NCI-H2081 treated with DMSO at 0.1 percent for 48 hours (cell line): ENCODE data around the gene ARID3A.
"Not testable (repeated sequence)": the region's sequence is repeated elsewhere in the genome, so short reads cannot be mapped to it uniquely, and the experiment has no call there.

ENCODE experiments used
- DNase-seq: peaks from one replicate; lab custom pipeline; 2025; lab: John Stamatoyannopoulos, UW

ARID3A gene

DNA sequence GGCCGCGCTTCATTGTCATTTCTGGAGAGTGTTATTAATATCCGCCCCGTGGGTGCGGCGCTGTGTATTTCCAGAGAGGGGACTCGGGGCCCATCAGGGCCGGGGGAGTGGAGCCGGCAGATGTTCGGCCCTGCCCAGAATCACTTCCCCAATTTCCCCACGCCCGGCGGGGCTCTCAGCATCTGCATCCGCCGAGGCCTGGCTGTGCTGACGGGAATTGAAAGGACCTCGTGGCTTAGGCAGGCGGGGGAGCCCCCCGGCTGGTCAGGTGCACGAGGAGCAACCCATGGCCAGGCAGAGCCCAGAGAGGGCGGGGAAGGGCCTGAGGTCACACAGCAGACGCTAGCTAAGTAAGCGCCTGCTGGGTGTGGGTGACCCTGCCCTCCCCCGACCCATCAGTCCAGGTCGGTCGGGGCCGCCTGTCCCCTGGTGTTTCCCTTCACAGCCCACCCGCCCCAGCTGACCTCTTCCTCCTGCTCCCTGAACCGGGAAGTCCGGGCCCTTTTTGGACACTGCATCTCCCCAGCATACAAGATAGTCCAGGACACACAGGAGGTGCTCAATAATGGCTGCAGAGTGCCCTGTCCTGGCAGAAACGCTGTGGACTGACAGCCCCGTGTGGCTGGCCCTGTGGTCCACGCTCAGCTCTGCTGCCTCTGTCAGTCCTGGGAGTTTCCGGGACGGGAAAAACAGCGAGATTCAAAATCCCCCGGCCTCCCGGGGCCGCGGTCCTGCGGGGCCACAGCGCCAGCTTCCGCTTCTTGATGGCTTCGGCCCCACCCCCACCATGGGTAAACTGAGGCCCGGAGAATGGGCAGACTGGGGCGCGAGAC lies 22.1 kb downstream of the ARID3A start:
- DNase-seq: no peak

DNA sequence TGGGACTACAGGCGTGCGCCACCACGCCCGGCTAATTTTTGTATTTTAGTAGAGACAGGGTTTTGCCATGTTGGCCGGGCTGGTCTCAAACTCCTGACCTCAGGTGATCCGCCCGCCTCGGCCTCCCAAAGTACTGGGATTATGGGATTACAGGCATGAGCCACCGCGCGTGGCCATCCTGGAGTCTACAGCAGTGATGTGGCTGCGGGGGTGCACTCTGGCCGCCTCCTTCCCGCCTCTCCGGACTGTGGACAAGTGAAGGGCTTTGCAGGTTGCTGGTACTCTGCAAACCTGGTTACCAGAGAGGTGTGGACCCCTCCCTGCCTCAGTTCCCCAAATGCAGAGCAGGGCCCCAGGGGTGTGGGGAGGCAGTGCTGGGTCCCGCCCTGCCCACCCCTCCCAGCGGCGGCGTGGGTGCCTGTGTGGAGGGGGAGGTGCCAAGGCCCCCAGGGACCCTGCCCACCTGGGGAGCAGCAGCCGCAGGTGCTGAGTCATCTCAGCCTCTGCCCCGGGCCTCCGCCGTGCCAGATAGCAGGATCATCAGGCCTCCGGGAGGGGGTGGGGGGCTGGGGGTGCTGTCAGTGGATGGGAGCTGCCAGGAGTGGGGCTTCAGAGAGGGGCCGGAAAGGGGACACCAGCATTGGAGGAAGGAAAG lies 23.1 kb downstream of the ARID3A start:
- DNase-seq: no peak

DNA sequence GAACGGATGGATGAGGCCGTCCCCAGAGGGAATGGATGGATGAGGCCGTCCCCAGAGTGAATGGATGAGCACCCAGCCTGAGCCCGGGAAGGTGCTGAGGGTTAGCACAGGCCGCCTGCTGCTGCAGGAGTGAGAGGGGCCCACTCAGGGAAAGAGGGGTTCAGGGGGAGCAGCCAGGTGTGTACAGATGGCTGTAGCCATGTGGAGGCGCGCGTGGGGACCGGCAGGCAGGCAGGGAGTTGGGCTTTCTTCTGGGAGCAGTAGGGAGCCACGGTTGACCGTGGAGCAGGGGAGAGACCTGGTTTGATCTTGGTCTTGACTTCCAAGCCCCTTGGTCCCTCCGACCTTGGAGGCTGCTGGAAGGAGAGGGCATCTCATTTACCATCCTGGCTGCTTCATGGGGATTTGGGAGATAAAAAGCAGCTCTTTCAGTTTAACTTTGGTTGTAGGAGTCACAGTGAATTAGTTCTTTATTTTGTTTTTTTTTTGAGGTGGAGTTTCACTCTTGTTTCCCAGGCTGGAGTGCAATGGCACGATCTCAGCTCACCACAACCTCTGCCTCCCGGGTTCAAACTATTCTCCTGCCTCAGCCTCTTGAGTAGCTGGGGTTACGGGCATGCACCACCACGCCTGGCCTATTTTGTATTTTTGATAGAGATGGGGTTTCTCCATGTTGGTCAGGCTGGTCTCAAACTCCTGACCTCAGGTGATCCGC lies 24.7 kb downstream of the ARID3A start:
- DNase-seq: no peak

DNA sequence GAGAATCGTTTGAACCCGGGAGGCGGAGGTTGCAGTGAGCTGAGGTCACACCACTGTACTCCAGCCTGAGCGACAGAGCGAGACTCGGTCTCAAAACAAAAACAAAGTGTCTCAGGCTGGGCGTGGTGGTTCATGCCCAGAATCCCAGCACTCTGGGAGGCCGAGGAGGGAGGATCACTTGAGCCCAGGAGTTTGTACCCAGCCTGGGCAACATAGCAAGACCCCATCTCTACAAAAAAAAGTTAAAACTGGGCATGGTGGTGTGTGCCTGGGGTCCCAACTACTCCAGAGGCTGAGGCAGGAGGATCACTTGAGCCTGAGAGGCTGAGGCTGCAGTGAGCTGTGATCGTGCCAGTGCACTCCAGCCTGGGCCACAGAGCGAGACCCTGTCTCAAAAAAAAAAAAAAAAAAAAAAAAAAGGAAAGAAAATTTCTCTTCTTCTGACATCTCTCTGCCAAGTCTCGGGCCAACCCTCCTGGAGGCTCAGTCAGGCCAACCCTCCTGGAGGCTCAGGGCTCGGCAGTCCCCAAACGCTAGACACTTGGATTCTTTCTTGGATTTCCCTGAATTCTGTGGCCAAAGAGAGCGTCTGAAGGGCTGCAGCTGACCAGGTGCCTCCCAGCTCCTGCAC lies 26.3 kb downstream of the ARID3A start:
- no peak for DNase-seq

DNA sequence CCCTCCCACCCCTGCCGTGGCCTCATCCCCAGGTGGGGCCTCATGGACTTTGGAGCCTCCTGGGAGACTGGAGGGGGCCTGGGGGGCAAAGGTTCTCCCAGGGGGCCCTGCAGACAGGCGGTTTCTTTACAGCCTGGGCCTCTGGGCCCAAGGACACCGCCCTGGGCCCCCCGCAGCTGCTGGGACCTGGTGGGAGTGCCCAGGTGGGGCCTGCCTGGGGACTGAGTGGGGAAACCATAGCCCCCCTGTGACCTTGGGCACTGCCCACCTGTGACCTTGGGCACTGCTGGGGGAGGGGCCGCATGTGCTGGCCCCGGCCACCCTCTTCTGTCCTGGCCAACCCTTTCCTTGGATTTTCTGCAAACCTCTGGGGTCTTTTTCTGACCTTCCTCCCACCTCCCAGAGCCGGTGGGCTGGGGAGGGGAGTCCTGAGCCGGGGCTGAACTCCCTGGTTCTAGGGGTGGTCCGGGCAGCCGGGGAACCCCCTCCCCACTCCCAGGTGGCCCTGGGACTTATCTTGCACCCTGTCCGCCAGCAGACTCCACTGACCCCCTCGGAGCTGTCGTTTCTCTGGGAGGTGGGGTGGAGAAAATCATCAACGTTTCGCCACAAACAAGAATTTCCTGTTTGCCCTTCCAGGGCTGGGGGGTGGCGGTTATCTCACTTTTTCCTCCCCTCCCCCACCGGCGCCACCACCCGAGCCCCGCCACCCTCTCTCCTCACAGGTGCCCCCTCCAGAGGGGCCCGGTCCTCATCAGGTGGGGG lies 27.0 kb downstream of the ARID3A start:
- DNase-seq: no peak

DNA sequence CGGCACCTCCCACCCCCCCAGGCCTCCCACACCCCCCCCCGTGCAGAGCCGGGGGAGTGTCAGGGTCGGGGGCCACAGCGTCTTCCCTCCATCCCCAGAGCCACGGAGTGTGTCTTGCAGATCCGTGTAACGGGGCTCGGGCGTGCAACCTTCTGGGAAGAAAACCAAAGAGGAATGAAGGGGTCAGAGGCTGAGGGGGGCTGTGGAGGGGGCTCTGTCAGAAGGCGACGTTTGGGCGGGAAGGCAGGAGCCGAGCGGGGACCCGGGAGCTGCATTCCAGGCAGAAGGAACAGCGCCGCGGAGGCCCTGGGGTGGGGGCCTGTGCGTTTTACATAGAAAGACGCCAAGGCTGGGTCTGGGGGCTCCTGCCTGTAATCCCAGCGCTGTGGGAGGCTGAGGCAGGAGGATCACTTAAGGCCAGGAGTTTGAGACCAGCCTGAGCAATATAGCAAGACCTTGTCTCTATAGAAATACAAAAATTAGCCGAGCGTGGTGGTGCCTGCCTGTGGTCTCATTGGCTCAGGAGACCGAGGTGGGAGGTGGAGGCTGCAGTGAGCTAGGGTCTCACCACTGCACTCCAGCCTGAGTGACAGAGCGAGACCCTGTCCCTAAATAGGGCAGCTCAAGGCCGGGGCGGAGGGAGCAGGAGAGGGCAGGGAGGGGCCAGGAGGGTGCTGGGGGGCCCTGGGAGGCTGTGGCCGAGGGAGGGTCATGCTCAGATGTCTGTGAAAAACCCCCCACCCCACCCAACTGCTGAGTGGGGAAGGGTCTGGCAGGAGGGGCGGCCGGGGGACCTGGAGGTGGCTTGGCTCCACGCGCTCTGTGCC lies 27.8 kb downstream of the ARID3A start:
- DNase-seq: no peak

DNA sequence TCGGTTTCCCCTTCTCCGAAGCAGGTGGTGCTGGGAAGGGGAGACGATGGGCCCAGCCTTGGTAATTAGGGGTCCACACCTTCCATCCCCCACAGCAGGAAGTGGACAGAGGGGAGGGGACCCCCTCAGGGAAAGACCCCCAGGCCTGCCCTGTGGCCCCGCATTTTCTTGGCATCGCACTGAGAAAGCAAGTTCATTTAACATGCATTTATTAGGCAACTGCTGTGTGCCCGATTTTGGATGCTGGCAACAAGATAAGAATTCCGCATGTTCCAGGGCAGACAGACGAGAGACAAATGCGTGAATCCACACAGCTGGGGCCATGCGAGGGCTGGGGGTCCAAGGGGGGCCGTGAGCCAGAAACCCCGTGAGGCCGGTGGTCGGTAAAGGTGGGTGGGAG lies 28.4 kb downstream of the ARID3A start:
- no peak for DNase-seq

DNA sequence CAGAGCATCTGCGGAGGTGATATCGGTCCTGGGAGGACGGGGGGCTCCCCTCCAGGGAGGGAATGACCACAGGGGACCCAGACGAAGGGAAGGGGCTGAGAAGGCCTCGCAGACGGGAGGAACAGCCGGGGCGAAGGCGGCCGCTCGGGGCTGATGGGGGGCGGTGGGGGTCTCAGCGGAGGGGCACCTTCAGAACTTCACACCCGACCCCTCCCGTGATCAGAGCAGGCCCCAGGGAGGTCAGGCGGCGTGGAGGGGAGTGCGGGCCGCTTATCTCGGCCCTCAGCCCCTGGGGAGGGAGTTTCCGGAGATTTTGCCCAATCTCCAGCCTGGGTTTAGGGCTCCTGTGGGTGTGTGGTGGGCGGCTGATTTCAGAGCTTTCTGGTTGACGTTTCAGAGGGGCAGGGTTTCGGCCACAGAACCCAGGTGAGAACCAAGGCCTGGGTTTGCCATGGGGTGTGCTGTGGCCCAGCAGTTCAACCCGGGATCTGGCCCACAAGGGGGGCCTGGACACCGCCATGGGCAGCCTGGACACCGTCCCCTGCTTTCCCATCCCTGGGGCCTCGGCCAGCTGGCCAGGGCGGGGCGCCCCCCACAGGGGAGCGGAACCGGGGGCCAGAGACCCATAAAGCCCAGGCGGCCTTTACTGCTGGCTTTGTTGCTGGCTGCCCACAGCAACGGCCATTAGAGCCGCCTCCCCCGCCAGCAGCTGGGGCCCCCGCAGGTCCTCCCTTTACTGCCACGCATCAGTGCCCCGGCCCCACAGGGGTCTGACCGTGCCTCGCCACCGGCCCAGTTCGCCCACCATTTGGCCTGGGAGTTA lies 29.0 kb downstream of the ARID3A start:
- DNase-seq: no peak

DNA sequence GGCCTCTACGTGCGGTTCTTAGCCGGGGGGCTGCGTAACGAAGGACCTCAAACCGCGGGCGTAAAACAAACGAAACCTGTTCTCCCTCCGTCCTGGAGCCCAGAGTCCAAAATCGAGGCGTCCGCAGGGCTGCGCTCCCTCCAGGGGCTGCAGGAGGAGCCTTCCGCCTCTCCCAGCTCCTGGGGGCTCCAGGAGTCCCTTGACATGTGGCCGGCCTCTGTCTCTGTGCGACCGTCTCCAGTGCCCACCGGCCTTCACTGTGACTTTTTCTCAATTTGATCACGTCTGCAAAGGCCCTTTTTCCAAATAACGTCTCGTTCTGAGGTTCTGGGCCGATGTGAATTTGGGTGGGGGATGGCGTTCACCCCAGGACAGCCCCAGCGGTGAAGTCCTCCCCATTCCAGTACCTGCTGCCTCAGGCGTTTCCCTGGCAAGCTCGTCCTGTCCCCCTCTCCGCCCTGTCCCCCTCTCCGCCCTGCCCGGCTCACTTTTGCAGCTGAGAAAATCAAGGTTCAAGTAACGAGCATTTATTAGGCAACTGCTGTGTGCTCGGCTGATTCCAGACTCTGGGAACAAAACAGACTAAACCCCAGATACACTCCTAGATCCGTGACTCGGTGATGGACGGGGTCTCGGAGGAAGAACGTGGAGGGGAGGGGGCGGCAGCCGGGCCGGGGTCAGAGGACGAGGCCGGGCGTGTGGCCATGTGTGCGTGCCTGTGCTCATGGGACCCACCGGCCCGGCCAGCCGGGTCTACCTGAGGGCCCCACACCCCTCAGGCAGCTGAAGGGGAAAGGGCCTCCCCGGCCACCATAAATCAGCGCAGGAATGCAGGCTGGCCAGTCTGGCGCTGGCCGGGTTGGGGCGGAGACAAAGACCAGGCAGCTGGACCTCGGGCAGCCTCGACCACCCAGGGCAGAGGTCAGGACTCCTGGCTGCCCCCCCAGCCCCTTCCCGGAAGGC lies 30.2 kb downstream of the ARID3A start:
- DNase-seq: no peak

DNA sequence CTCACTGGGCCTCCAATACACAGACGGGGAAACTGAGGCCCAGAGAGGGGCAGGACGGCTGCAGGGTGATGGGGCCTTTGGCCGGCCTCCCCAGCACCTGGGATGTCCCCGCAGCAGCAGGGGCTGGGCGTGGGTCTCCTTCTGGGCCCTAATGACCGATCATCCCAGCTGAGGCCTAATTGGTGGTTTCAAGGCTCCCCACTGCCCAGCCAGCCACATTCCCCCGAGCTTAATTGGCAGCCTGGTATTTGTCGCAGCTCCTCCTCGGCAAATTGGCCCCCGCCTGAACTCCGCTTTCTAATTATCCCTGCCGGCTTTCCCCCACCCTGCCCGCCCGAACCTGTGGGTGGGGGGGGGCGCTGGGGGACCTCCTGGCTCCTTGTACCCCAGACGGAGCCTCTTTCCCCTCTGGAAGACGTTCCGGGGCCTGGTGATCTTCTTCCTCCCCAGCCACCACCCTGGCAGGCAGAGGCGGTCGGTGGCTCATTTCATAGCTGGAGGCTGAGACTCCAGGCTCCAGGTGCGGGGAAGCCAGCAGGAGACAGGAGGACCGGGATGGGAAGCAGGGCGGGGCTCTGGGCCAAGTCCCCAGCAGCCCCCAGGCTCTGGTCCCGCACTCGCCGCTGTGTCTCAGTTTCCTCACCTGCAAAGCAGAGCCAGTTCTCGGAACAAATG lies 31.1 kb downstream of the ARID3A start:
- no peak for DNase-seq

DNA sequence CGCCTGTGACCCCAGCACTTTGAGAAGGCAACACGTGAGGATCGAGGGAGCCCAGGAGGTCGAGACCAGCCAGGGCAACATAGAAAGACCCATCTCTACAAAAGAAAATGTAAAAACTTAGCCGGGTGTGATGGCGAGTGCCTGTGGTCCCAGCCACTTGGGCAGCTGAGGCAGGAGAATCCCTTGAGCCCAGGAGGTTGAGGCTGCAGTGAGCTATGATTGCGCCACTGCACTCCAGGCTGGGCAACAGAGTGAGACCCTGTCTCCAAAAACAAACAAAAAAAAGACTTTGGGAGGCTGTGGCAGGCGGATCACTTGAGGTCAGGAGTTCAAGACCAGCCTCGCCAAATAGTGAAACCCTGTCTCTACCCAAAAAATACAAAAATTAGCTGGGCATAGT lies 31.7 kb downstream of the ARID3A start:
- not testable (repeated sequence) for DNase-seq

DNA sequence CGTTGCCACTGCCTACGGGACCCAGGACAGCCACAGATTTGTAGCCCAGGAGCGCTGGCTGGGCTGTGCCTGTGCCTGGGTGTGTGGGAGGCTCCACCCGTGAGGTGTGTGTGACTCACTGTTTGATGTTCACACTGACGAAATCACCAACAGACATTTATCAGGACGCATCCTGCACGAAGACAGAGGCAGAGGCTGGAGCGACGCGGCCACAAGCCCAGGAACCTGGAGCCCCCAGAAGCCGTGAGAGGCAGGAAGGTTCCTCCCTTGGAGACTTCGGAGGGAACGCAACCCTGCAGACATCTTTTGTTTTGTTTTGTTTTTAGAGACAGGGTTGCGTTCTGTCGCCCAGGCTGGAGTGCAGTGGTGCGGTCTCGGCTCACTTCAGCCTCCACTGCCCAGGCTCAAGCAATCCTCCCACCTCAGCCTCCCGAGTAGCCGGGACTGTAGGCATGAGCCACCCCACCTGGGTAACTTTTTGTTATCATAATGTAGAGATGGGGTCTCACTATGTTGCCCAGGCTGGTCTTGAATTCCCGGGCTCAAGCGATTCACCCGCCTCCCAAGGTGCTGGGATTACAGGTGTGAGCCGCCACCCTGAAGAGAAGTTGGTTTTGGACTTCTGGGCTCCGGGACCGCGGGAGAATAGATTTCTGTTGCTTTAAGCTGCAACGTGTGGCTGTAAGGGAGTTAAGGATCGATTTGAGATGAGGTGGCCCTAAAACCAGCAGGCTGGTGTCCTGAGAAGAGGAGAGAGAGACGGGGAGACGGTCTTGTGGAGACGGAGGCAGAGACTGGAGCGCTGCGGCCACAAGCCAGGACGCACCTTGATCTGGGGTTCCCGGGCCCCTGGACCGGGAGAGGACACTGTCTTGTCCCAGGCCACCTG lies 33.4 kb downstream of the ARID3A start:
- DNase-seq: no peak

DNA sequence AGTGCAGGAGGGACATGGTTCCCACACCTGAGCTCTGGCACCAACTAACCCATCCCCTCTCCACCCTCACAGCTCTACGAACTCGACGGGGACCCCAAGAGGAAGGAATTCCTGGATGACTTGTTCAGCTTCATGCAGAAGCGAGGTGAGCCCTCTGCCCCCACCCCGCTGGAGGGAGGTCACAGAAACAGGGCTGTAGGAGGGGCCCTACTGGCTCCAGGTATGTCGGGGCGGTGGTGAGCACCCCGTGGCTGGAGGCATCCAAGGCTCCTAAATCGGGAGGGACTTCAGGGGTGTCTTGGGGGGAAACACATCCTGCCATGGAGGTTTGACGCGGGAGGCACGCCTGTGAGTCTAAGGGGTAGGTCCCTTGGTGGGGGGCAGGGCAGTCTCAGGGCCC lies 34.2 kb downstream of the ARID3A start:
- DNase-seq: no peak

DNA sequence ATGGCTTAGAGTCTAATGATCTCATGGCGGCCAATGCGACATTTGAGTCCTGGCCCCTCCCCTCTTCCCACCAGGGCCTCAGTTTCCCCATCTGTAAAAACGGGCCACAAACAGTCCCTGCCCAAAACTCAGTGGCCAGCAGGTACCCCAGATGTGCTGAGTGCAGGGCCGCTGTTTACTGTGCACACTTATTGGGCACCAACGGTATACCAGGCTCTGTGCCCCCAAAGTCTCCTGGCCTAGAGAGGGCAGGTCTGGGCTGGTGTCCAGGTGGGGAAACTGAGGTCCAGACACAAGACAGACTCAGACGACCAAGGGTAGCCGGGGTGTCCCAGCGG lies 34.7 kb downstream of the ARID3A start:
- DNase-seq: no peak

DNA sequence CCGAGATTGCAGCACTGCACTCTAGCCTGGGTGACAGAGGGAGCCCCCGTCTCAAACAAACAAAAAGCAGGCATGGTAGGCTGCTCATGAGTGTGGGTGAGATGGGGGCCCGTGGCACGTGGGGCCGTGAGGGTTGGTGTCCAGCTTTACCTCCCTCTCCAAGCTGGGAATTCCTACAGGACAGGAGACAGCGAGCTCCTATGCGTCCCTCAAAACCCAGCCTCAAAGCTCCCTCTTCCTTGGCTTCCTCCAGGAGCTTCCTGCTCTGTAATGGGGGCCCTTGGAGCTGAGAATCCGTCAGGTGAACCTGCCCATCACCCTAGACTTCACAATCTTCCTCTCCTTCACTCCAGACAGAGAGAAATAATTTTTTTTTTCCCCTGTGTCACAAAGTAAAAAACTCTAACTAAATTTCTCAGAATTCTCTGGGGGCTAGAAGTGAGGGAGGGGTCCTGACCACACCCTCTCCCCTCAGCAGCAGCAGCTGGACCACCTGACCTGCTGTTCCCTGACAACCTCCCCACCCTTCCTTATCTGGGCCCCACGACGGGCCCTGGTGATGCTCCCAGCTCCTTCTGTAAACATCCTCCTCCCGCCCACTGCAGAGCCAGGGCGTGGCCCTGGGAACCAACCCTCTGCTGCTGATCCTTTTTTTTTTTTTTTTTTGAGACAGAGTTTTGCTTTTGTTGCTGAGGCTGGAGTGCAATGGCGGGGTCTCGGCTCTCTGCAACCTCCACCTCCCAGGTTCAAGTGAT lies 36.2 kb downstream of the ARID3A start:
- no peak for DNase-seq

DNA sequence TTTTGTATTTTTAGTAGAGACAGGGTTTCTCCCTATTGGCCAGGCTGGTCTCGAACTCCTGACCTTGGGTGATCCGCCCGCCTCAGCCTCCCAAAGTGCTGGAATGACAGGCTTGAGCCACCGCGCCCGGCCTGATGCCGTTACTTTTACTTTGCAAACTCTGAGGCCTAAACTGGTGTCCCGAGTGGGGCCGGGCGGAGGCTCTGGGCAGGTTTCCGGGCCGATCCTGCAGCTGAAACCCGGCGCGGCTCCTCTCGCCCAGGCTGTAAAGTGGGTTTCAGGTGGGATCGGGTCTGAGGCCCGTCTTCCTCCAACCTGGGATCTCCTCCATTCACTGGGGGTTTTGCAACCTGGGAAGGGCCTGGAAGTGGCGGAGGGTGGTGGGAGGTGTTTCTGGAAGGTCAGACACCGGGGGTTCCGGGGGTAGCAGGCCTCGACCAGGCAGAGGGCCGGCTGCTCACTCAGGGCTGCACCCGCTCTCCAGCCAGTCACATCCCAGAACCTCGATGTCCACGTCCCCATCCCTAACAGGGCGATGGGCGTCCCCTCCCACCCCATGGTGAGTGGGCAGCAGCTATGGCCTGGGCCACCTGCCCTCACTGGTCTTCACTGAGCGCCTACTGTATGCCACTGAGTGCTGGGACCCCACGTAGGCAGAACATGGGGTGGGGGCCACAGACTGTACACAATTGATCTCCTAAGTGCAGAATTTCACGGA lies 37.0 kb downstream of the ARID3A start:
- no peak for DNase-seq
